Stomach (tissue), 9 donors: ENCODE results near the gene CDC34. TPM values are rescaled to one million over a fixed set of nuclear protein-coding genes. Genes with fewer than 3 reads are reported as not detected.
A peak's percentile ranks its signal among the peaks of the same experiment; 100 is the strongest.

Source experiments
- DNase-seq, 2 donors: peaks; one replicate each; pipeline versions ENCODE4 v3.0.0 to v3.0.0-alpha.2; 2013 to 2019
- H3K27ac ChIP-seq, 5 donors: fragments of 200-600 bp in 4 of 5; sonication (generic) in 4 of 5; one replicate each; pipeline ENCODE4 v1.5.1; 2013 to 2019; ENCODE audit warnings: mild to moderate bottlenecking in 1 of 5, moderate library complexity in 1 of 5
- H3K27me3 ChIP-seq, 3 donors: fragments of 200-600 bp; sonication (generic); one replicate each; pipeline ENCODE4 v1.5.1; 2017 to 2019; ENCODE audit warnings: mixed run types in 1 of 3
- H3K36me3 ChIP-seq, 4 donors: fragments of 200-600 bp; sonication (generic); 1 replicate in 3 of 4; 2 replicates in 1 of 4; pipeline ENCODE4 v1.5.1; 2016 to 2019
- H3K4me1 ChIP-seq, 4 donors: fragments of 200-600 bp; sonication (generic); one replicate each; pipeline ENCODE4 v1.5.1; 2016 to 2019
- H3K4me3 ChIP-seq, 4 donors: fragments of 200-600 bp; sonication (generic) in 3 of 4; one replicate each; pipeline ENCODE4 v1.5.1; 2016 to 2019; ENCODE audit warnings: mild to moderate bottlenecking in 1 of 4
- H3K9me3 ChIP-seq, 4 donors: fragments of 200-600 bp; sonication (generic); one replicate each; pipeline ENCODE4 v1.5.1; 2016 to 2019
- EP300 ChIP-seq: sonication (generic); formaldehyde crosslinking; IDR thresholded peaks from one replicate; pipeline ENCODE4 v1.6.1; 2017; ENCODE audit warnings: antibody characterized with exemption
- POLR2A ChIP-seq, 4 donors: fragments of 450-650 bp; IDR thresholded peaks; one replicate each; pipeline ENCODE4 v1.6.1; 2016; ENCODE audit warnings: antibody characterized with exemption in 4 of 4, control low read depth in 2 of 4, mild to moderate bottlenecking in 1 of 4, moderate library complexity in 1 of 4
- POLR2AphosphoS5 ChIP-seq, 3 donors: sonication (generic); formaldehyde crosslinking; IDR thresholded peaks; one replicate each; pipeline ENCODE4 v1.6.1; 2016; ENCODE audit warnings: antibody characterized with exemption in 3 of 3
- WGBS, 5 donors: extraction: QIAGEN DNeasy Blood & Tissue Kit in 3 of 5; methylation state at CpG; one replicate each; pipeline versions ENCODE4 v1.1.5 to v1.1.7; 2013 to 2018; 5-methylcytosine and 5-hydroxymethylcytosine counted together
- intact Hi-C: fragments of 100-400 bp; cut with DNase I; formaldehyde crosslinking; loops from one replicate; pipeline ENCODE4 v1.15.1; 2023; ENCODE audit warnings: low total_unique reads
- polyA plus RNA-seq, 3 donors: library from polyadenylated mRNA; stranded (reverse); fragments of 200-250 nt; gene quantifications; one replicate each; pipeline ENCODE4 v1.2.3, GENCODE V29; 2013
- total RNA-seq, 5 donors: library from RNA; depleted of rRNA; stranded (reverse); fragments of >200 nt; gene quantifications; one replicate each; pipeline versions ENCODE4 v1.1.0 to v1.2.3, GENCODE V29; 2014 to 2016
- TF ChIP-seq, protein P1 (sequence below), 7 experiments: fragments of 450-650 bp in 4 of 7; fragments of 200-600 bp in 3 of 7; sonication (generic) in 3 of 7; IDR thresholded peaks; one replicate each; pipeline ENCODE4 v1.5.1; 2016 to 2019; ENCODE audit warnings: antibody characterized with exemption in 7 of 7, control low read depth in 2 of 7, mild to moderate bottlenecking in 1 of 7
- donor health status: healthy with polysubstance abuse.
- donor health status: Bipolar disorder and iron deficiency.
- donor health status: healthy.

CDC34 gene
- total and polyA plus RNA-seq, 8 donors = 26.1 to 503 (median 76.7) TPM

DNA sequence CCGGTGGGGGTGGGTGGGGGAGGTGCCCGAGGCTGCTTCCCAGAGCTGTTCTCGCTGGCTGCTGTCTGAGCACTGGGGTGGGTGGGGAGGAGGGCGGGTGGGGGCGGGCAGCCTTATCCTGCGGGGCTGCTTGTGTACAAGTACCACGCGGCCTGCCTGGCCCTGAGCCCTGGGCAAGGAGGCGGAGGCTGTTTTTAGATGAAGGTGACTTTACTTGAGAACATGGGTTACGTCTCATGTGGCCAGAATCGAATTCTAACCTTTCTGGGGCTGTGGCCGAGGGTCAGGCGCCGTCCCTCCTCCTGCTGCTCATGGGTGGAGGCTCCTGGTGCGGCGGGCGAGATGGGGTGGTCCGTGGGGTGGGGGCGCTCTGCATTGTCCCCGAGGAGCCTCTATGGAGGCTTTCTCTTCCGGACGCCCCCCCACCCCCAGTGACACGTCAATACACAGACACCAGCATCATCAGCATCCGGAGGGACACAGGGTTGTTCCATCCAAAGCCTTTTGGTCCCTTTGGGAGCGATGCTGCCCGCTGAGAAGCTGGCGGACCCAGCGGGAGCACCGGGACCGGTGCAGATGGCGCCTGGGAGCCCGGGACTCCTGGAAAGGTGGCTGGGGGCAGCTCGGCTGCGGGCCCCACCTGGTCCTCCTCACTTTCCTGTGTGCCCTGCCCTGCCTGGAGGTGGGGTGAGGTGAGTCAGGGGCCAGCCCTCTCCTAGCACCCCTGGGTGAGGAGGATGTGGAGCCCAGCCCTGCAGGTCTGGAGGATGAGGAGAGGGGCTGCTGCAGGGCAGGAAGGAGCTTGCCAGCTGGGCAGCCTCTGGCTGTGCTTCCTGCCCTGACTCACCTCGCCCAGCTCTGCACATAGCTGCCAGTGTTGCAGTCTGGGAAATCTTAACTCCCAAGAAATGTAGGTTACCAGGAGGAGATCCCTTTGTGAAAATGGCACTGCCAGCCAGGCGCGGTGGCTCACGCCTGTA is 44.3 kb downstream of the CDC34 start:
- Histone ChIP-seq H3K9me3 (no peaks in the 10 kb centered on the region), H3K36me3 (peaks cover 18 to 34% (median 32%) of the 10 kb centered on the region in 4 donors), H3K27me3 (no peaks in the 10 kb centered on the region), H3K27ac (peak overlapping the region; percentile 75 to 94 (median 93)), H3K4me3 (peak overlapping the region; percentile 35 to 98 (median 68)), H3K4me1 (peaks cover 39 to 73% (median 67%) of the 10 kb centered on the region in 4 donors)
- WGBS, 5 donors = 24 to 43% (median 32%) methylated on average over 15 to 38 of the region's 38 CpGs
- TF ChIP-seq POLR2AphosphoS5 (IDR thresholded peaks at IDR 0.05) = peak in 2 of 3 donors; percentile 26 to 43
- TF ChIP-seq, protein P1, sequence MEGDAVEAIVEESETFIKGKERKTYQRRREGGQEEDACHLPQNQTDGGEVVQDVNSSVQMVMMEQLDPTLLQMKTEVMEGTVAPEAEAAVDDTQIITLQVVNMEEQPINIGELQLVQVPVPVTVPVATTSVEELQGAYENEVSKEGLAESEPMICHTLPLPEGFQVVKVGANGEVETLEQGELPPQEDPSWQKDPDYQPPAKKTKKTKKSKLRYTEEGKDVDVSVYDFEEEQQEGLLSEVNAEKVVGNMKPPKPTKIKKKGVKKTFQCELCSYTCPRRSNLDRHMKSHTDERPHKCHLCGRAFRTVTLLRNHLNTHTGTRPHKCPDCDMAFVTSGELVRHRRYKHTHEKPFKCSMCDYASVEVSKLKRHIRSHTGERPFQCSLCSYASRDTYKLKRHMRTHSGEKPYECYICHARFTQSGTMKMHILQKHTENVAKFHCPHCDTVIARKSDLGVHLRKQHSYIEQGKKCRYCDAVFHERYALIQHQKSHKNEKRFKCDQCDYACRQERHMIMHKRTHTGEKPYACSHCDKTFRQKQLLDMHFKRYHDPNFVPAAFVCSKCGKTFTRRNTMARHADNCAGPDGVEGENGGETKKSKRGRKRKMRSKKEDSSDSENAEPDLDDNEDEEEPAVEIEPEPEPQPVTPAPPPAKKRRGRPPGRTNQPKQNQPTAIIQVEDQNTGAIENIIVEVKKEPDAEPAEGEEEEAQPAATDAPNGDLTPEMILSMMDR (IDR thresholded peaks at IDR 0.05) = no peak
- intact Hi-C loops = loop anchor here (10.0 kb wide), 1 partner anchor 59 kb away; the partner anchor contains the start of genes FGF22 and POLRMT
- DNase-seq = peak; percentile 77 to 81

DNA sequence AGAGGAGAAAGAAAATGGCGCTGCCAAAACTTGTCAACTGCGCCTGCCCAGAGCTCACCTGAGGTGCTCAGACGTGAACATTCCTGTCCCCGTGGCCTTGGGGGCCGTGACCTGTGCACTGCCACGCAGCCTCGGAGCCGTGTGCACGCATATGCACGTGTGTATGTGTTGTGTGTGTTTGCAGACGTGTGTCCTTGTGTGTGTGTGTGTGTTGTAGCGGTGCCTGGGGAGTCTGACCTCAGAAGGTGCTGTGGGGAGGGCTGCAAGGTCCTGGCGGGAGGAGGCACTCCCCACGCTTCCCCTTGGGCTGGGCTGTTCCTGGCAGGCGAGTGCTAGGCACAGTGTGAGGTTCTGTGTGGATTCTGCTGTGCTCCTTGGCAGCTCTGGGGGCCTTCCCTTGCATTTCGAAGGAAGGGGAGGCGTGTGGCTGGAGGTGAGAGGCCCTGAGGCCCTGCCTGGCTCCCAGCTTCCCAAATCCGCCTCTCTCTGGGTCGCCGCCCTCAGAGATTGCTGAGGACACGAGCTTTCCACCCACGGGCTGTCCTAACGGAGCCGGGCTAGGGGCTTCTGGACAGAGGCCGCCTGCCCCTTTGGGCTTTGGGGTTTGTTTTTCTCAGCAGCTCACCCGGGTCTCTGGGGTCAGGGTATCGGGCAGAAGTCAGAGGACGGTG is 45.3 kb downstream of the CDC34 start:
- no peak for TF ChIP-seq POLR2A (IDR thresholded peaks at IDR 0.05)
- TF ChIP-seq, protein P1 (IDR thresholded peaks at IDR 0.05) = no peak
- no peak for TF ChIP-seq EP300
- TF ChIP-seq POLR2AphosphoS5 (IDR thresholded peaks at IDR 0.05) = no peak
- Histone ChIP-seq H3K4me3 (peak overlapping the region in 1 of 4 donors; percentile 98), H3K27ac (peak overlapping the region in 1 of 5 donors; percentile 75), H3K27me3 (no peaks in the 10 kb centered on the region), H3K9me3 (no peaks in the 10 kb centered on the region), H3K36me3 (peaks cover 29 to 45% (median 42%) of the 10 kb centered on the region in 4 donors), H3K4me1 (peaks cover 35 to 63% (median 57%) of the 10 kb centered on the region in 4 donors)
- intact Hi-C loops = loop anchor here (10.0 kb wide), 1 partner anchor 58 kb away; the partner anchor contains the start of genes FGF22 and POLRMT
- DNase-seq = no peak
- 64 to 79% (median 71%) methylated on average over 19 to 28 of the region's 28 CpGs for WGBS, 5 donors

DNA sequence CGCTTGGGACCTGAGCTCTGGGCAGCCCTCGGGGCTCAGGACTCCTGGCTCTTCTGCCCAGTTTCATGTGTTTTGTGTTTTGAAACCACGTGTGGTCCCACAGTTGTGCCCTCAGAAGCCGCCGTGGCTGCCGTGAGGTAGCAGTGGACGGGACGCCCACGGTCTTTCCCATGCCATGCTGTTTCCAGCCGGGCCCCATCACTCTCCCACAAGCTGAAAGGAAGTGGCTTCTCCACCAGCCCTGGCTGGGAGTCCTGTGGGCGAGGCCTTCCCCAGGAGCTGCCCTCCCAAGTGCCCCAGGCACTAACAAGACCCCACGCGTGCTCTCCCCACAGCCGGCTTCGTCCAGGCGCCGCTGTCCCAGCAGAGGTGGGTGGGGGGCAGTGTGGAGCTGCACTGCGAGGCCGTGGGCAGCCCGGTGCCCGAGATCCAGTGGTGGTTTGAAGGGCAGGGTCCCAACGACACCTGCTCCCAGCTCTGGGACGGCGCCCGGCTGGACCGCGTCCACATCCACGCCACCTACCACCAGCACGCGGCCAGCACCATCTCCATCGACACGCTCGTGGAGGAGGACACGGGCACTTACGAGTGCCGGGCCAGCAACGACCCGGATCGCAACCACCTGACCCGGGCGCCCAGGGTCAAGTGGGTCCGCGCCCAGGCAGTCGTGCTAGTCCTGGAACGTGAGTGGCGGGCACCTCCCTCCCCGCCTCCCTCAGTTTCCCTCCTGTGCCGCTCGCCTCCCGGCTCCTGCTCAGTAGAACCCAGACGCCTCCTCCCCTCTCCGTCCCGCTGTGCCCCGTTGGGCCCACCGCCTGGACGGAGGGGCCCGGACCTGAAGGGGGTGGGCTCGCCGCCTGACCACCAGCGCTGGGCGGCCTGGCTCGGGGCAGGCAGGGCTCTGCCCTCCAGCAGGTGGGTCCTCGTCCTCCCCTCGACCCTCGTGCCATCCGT is 46.2 kb downstream of the CDC34 start:
- no peak overlapping the region for H3K27ac ChIP-seq
- H3K9me3 ChIP-seq = no peaks in the 10 kb centered on the region
- peaks cover 35 to 63% (median 56%) of the 10 kb centered on the region in 4 donors for H3K4me1 ChIP-seq
- no peak for DNase-seq
- intact Hi-C loops = loop anchor here (10.0 kb wide), 1 partner anchor 57 kb away; the partner anchor contains the start of genes FGF22 and POLRMT
- H3K27me3 ChIP-seq = no peaks in the 10 kb centered on the region
- WGBS, 5 donors = 87 to 89% (median 88%) methylated on average over 41 to 66 of the region's 66 CpGs
- no peak for TF ChIP-seq EP300
- TF ChIP-seq, protein P1 (IDR thresholded peaks at IDR 0.05) = no peak
- TF ChIP-seq POLR2A (IDR thresholded peaks at IDR 0.05) = no peak
- TF ChIP-seq POLR2AphosphoS5 (IDR thresholded peaks at IDR 0.05) = no peak
- peaks cover 37 to 53% (median 50%) of the 10 kb centered on the region in 4 donors for H3K36me3 ChIP-seq
- no peak overlapping the region for H3K4me3 ChIP-seq
